H9 (cell line): ENCODE results near the gene EGFL8. TPM values are rescaled to one million over a fixed set of nuclear protein-coding genes. Genes with fewer than 3 reads are reported as not detected.

Source experiments
- DNase-seq: peaks from one replicate; pipeline ENCODE4 v3.0.0-alpha.2; 2017
- H2AFZ ChIP-seq: one replicate; pipeline ENCODE4 v1.6.1; 2013; ENCODE audit warnings: mild to moderate bottlenecking, low read length, control low read depth, moderate library complexity
- H2AK5ac ChIP-seq: 2 replicates; pipeline ENCODE4 v1.6.1; 2013; ENCODE audit warnings: low read length, control low read depth, mixed read lengths; ENCODE audit not compliant: insufficient read length
- H2BK120ac ChIP-seq: one replicate; pipeline ENCODE4 v1.6.1; 2013; ENCODE audit warnings: low read depth, mild to moderate bottlenecking, low read length, control low read depth, inconsistent platforms; ENCODE audit not compliant: poor library complexity, severe bottlenecking
- H2BK12ac ChIP-seq: 2 replicates; pipeline ENCODE4 v1.6.1; 2013; ENCODE audit warnings: low read length, control low read depth, mixed read lengths, low read depth; ENCODE audit not compliant: insufficient read length
- H2BK15ac ChIP-seq: 2 replicates; pipeline ENCODE4 v1.6.1; 2013; ENCODE audit warnings: low read depth, low read length, control low read depth
- H2BK20ac ChIP-seq: one replicate; pipeline ENCODE4 v1.6.1; 2013; ENCODE audit warnings: low read depth, mild to moderate bottlenecking, low read length, control low read depth, inconsistent platforms; ENCODE audit not compliant: poor library complexity, severe bottlenecking
- H2BK5ac ChIP-seq: 2 replicates; pipeline ENCODE4 v1.6.1; 2013; ENCODE audit warnings: low read length, control low read depth, mixed read lengths; ENCODE audit not compliant: insufficient read length
- H3K14ac ChIP-seq: 2 replicates; pipeline ENCODE4 v1.6.1; 2013; ENCODE audit warnings: low read length, control low read depth; ENCODE audit not compliant: insufficient read depth
- H3K18ac ChIP-seq: 2 replicates; pipeline ENCODE4 v1.6.1; 2013; ENCODE audit warnings: low read depth, mild to moderate bottlenecking, mixed read lengths, low read length, control low read depth; ENCODE audit not compliant: insufficient read length
- H3K23ac ChIP-seq: 2 replicates; pipeline ENCODE4 v1.6.1; 2013; ENCODE audit warnings: low read length, control low read depth, mixed read lengths, low read depth; ENCODE audit not compliant: insufficient read length
- H3K23me2 ChIP-seq: 2 replicates; pipeline ENCODE4 v1.6.1; 2013; ENCODE audit warnings: low read depth, mild to moderate bottlenecking, mixed read lengths, low read length, control low read depth; ENCODE audit not compliant: insufficient read length, poor library complexity, severe bottlenecking
- H3K27ac ChIP-seq: 2 replicates; pipeline ENCODE4 v1.5.1; 2013; ENCODE audit warnings: low read length, control low read depth, mixed read lengths, low read depth; ENCODE audit not compliant: insufficient read length
- H3K27me3 ChIP-seq: 2 replicates; pipeline ENCODE4 v1.6.1; 2013; ENCODE audit warnings: low read length, control low read depth, inconsistent platforms; ENCODE audit not compliant: insufficient read depth
- H3K4ac ChIP-seq: 2 replicates; pipeline ENCODE4 v1.6.1; 2013; ENCODE audit warnings: low read depth, mild to moderate bottlenecking, control low read depth, inconsistent platforms, low read length, moderate library complexity
- H3K4me1 ChIP-seq: 2 replicates; pipeline ENCODE4 v1.6.1; 2013; ENCODE audit warnings: low read length, control low read depth, inconsistent platforms; ENCODE audit not compliant: insufficient read depth
- H3K4me2 ChIP-seq: 2 replicates; pipeline ENCODE4 v1.6.1; 2013; ENCODE audit warnings: low read length, control low read depth, mixed read lengths; ENCODE audit not compliant: insufficient read length, insufficient read depth
- H3K56ac ChIP-seq: 2 replicates; pipeline ENCODE4 v1.6.1; 2013; ENCODE audit warnings: low read depth, mild to moderate bottlenecking, mixed read lengths, low read length, control low read depth; ENCODE audit not compliant: insufficient read length
- H3K79me1 ChIP-seq: 2 replicates; pipeline ENCODE4 v1.6.1; 2013; ENCODE audit warnings: low read depth, mild to moderate bottlenecking, moderate library complexity, low read length, control low read depth, inconsistent platforms; ENCODE audit not compliant: insufficient read depth, poor library complexity, severe bottlenecking
- H3K79me2 ChIP-seq: 2 replicates; pipeline ENCODE4 v1.6.1; 2013; ENCODE audit warnings: low read length, control low read depth, inconsistent platforms; ENCODE audit not compliant: insufficient read depth
- H3K9ac ChIP-seq: 2 replicates; pipeline ENCODE4 v1.6.1; 2013; ENCODE audit warnings: low read length, control low read depth, mixed read lengths; ENCODE audit not compliant: insufficient read length; ENCODE audit errors: extremely low read depth
- H3K9me3 ChIP-seq: one replicate; pipeline ENCODE4 v1.6.1; 2013; ENCODE audit warnings: low read depth, low read length, inconsistent platforms; ENCODE audit not compliant: control insufficient read depth
- H3T11ph ChIP-seq: one replicate; pipeline ENCODE4 v1.6.1; 2013; ENCODE audit warnings: mild to moderate bottlenecking, low read length, control low read depth, inconsistent platforms
- H4K20me1 ChIP-seq: one replicate; pipeline ENCODE4 v1.6.1; 2013; ENCODE audit not compliant: control insufficient read depth, insufficient read length, insufficient read depth
- H4K5ac ChIP-seq: 2 replicates; pipeline ENCODE4 v1.6.1; 2013; ENCODE audit warnings: low read depth, mild to moderate bottlenecking, mixed read lengths, low read length, control low read depth; ENCODE audit not compliant: insufficient read length
- H4K8ac ChIP-seq: replicated peaks from 2 replicates; pipeline ENCODE4 v1.6.1; 2013; ENCODE audit warnings: low read length, control low read depth, mixed read lengths, low read depth; ENCODE audit not compliant: insufficient read length
- H4K91ac ChIP-seq: 2 replicates; pipeline ENCODE4 v1.6.1; 2013; ENCODE audit warnings: low read depth, mild to moderate bottlenecking, moderate library complexity, mixed read lengths, low read length, control low read depth; ENCODE audit not compliant: insufficient read length
- H3K27ac Mint-ChIP-seq, 3 experiments: 2 replicates in 2 of 3; 3 replicates in 1 of 3; pipeline ENCODE4 v1.8.0; 2020 to 2021; ENCODE audit warnings: mixed read lengths in 3 of 3, mild to moderate bottlenecking in 1 of 3, moderate library complexity in 1 of 3
- H3K27me3 Mint-ChIP-seq: 2 replicates; pipeline ENCODE4 v1.8.0; 2021; ENCODE audit warnings: low read depth, mild to moderate bottlenecking, moderate library complexity, mixed read lengths
- H3K36me3 Mint-ChIP-seq, 3 experiments: 2 replicates in 2 of 3; 3 replicates in 1 of 3; pipeline ENCODE4 v1.8.0; 2020 to 2021; ENCODE audit warnings: low read depth in 3 of 3, mixed read lengths in 3 of 3; ENCODE audit not compliant: insufficient read depth in 1 of 3
- H3K4me1 Mint-ChIP-seq, 2 experiments: 2 replicates each; pipeline ENCODE4 v1.8.0; 2020; ENCODE audit warnings: mixed read lengths in 2 of 2
- H3K4me3 Mint-ChIP-seq, 2 experiments: 2 replicates in 1 of 2; 3 replicates in 1 of 2; pipeline ENCODE4 v1.8.0; 2020 to 2021; ENCODE audit warnings: mild to moderate bottlenecking in 2 of 2, mixed read lengths in 2 of 2, moderate library complexity in 1 of 2
- H3K9me3 Mint-ChIP-seq, 2 experiments: 2 replicates in 1 of 2; 3 replicates in 1 of 2; pipeline ENCODE4 v1.8.0; 2020; ENCODE audit warnings: mild to moderate bottlenecking in 2 of 2, mixed read lengths in 2 of 2, moderate library complexity in 1 of 2
- CTCF ChIP-seq: fragments of 200-600 bp; sonication (generic); conservative IDR thresholded peaks from 3 replicates; pipeline ENCODE4 v1.8.0; 2021; ENCODE audit warnings: antibody characterized with exemption, mild to moderate bottlenecking
- WGBS: extraction: QIAGEN DNeasy Blood & Tissue Kit; methylation state at CpG from one replicate; pipeline ENCODE4 v1.1.7; 2013; ENCODE audit warnings: missing lambda C conversion rate, low lambda C conversion rate, mixed read lengths; ENCODE audit not compliant: insufficient read length; ENCODE audit errors: extremely low coverage; 5-methylcytosine and 5-hydroxymethylcytosine counted together
- total RNA-seq: library from RNA; stranded (reverse); gene quantifications from 2 replicates; pipeline ENCODE4 v1.2.1, GENCODE V29; 2021

EGFL8 gene
- total RNA-seq, 1 experiment from 2014 or later: 27.2 TPM

- Histone ChIP-seq H2BK12ac (no peak overlapping the region), H4K8ac (no peak overlapping the region), H2AK5ac (no peak overlapping the region), H2BK15ac (no peak overlapping the region), H3K23me2 (no peaks in the 10 kb centered on the region), H2BK120ac (no peak overlapping the region), H3T11ph (no peak overlapping the region), H3K27ac (no peak overlapping the region), H3K9ac (no peak overlapping the region), H2BK20ac (no peak overlapping the region), H3K9me3 (no peaks in the 10 kb centered on the region), H3K14ac (no peak overlapping the region), H4K5ac (no peak overlapping the region), H3K4me1 (no peaks in the 10 kb centered on the region), H3K56ac (no peak overlapping the region), H3K27me3 (no peaks in the 10 kb centered on the region), H3K23ac (no peak overlapping the region), H3K18ac (no peak overlapping the region), H4K20me1 (peaks cover 2% of the 10 kb centered on the region), H3K79me2 (no peaks in the 10 kb centered on the region), H3K4me2 (no peak overlapping the region), H3K4ac (no peak overlapping the region), H3K79me1 (no peaks in the 10 kb centered on the region), H2AFZ (no peak overlapping the region), H2BK5ac (no peak overlapping the region), H4K91ac (no peak overlapping the region)
- no peak for TF ChIP-seq CTCF
- peak overlapping the region in 2 of 3 experiments; percentile 38 to 66; a peak in 5 of 7 replicates for H3K27ac Mint-ChIP-seq
- WGBS: no CpG with 5 or more reads among the region's 32 CpGs
- peaks cover 3 to 23% of the 10 kb centered on the region in 2 experiments; a peak in 2 of 4 replicates for H3K4me1 Mint-ChIP-seq
- DNase-seq: peak; percentile 68
- no peaks in the 10 kb centered on the region; the same call in 1 of the 2 replicates for H3K27me3 Mint-ChIP-seq
- H3K4me3 Mint-ChIP-seq: no peak overlapping the region; a peak in 2 of 5 replicates
- no peaks in the 10 kb centered on the region for H3K9me3 Mint-ChIP-seq
- peaks cover 46 to 79% (median 61%) of the 10 kb centered on the region in 3 experiments for H3K36me3 Mint-ChIP-seq
Measured at GRCh38 chr6:32167154-32167760, 2.9 kb downstream of the EGFL8 start.
